ENCODE results near the gene HELZ.
"Not testable (repeated sequence)": the region's sequence is repeated elsewhere in the genome, so short reads cannot be mapped to it uniquely, and the experiment has no call there.

The HELZ gene

DNA sequence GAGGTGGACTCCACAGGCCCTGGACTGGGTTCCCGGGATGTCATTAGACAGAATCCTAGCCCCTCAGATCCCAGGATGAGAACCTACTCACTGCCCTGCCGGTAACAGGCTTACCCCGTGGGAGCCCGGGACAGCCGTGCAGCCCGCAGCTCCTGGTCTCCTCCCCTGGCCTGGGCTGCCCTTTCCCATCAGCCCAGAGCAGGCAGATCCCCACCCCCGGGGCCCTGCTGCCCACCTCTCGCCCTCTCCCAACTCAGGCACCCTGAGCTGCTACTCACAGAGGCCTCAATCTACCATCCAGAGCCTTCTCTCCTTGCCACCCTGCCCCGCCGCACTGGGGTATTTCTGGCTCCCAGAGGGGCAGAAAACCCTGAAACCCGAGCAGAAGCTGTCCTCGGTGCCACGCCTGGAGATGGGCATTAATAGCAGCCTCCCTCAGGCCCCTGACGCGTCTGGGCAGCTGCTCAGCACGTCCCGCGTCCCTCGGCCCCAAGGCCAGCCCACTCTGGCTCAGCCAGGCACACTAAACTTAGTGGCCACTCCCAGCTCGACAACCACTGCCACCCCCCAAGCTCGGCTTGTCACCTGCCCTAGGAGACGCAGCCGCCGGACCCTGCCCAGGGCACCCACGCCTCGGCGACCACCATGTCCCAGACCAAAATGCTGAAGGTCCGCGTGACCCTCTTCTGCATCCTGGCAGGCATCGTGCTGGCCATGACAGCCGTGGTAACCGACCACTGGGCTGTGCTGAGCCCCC, 200.8 kb downstream of the HELZ start, which contains the start of gene CACNG1:
TSS of gene CACNG1 (plus strand) at position 539 of the 757 bp plus-strand sequence. CDS start at position 646, 107 bp downstream.
- no peak for DNase-seq

DNA sequence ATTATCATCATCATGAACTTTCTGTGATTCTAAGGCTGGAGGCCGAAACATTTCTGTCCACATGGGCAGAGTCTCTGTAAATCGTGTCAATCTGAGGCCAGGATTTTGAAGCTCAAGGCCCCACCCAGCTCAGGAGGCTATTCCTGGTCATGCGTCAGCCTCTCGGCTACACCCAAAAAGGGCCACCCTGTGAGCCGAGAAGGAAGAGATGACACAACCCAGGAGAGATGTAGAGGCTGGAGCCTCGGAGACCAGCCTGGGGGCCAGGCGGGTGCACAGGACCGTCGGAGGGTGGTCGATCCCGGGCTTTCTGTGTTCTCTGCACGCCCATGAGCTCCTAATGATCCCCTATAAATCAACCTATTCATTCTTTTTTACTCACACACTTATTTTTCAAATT, 201.7 kb downstream of the HELZ start:
- no peak for DNase-seq

DNA sequence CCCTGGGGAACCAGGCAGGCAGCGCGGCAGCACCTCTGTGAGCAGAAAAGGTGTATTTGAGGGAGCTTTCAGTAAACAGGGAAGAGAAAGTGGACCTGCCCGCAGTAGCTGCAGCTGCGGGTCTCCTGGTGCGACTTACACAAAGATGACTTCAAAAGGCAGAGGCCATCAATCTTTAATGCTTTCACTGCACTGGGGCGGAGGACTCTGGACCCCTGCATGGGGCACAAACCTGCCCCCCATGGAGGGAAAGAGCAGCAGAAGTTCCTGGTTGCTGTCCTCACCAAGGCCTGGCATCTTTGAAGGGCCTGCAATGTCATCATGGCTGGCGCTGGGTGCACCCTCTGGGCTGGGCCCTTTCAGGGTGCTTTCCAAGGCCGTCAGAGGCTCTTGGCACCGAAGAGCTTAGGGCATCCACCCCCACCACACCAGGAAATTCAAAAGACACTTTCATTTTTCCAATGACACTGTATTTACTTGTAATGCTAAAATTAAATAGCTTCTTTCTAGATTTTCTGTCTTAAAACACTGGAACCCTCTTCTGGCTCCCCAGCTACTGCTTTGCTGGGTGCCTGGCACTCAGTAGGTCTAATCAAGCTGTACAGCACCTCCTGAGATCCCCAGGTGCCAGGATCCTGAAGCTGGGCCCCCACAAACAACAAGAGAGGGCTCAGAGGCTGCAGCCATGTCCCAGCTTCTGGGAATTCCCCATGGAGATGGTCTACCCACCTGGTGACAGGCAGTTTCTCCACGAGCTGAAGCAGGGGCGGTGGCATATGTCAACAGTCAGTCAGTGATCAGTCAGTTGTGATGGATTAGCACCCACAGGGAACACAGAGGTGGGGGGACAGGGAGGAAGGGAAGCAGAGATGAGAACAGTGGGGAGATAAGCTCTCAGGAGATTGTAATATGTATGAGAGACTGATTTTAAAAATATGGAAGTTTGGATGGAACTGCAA, 202.8 kb downstream of the HELZ start:
- no peak for DNase-seq

DNA sequence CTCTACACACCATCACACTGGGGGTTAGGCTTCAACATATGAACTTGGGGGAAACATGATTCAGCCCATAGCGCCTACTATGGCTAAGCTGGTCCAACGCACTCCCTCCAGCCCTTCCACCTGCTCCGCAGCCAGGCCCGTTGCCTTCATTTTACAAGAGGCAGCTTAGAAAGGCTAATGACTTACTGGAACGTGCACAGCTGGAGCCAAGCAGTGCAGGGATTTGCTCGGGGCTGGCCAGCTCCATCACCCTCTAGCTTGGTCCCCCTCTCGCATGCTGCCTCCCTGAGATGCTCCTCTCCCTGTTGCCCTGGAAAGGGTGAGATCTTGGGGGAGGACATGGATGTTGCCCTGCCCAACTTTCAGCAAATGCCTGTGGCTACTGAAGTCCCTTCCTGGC, 203.5 kb downstream of the HELZ start:
- DNase-seq = no peak

DNA sequence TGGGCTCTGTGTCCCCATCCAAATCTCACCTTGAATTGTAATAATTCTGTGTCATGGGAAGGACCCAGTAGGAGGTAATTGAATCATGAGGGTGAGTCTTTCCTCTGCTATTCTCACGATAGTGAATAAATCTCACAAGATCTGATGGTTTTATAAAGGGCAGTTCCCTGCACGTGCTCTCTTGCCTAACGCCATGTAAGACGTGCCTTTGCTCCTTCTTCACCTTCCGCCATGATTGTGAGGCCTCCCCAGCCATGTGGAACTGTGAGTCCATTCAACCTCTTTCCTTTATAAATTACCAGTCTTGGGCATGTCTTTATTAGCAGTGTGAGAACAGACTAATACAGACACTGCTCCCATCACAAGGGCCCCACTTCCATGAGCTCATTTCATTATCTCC, 203.9 kb downstream of the HELZ start:
- DNase-seq = not testable (repeated sequence)

DNA sequence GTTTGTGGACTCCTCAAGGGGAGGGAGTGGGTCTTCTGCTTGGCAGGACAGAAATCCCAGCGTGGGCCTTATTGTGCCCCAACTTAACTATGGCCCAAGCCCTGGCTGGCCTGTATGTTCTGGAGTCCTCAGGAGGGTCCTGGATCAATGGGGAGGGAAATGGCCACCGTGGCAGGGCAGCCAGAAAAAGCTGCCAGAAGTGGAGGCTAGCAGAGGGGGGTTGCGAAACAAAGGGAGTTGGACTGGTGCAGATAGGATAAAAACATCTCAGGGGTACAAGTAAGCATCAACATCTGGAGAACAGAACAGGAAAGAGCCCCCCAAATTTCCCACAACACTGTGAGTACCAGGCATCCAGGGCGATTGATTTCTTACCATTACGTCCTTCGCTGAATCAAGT, 204.3 kb downstream of the HELZ start:
- no peak for DNase-seq

DNA sequence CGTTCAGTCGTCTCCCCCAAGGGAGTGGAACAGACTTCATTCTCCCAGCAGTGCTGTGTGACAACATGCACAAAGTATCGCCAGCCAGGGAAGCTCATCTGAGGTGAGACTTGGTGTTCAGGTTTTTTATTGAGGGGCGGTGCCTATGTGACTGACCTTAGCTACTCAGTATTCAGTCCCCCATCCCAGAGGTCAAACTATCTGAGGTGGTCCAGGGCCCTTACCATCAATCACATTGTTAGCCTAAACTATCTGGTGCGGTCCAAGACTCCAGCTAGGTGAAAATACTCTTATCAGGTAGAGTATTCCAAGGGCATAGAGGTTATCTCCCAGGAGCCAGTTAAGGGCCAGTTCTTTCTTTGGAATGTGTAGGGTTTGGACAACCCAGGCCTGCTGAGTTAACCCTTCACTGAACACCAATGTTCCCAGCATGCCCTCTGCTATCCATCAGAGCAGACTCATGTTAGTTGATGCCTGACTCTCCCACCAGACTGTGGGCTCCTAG, 206.1 kb downstream of the HELZ start:
- DNase-seq = no peak

DNA sequence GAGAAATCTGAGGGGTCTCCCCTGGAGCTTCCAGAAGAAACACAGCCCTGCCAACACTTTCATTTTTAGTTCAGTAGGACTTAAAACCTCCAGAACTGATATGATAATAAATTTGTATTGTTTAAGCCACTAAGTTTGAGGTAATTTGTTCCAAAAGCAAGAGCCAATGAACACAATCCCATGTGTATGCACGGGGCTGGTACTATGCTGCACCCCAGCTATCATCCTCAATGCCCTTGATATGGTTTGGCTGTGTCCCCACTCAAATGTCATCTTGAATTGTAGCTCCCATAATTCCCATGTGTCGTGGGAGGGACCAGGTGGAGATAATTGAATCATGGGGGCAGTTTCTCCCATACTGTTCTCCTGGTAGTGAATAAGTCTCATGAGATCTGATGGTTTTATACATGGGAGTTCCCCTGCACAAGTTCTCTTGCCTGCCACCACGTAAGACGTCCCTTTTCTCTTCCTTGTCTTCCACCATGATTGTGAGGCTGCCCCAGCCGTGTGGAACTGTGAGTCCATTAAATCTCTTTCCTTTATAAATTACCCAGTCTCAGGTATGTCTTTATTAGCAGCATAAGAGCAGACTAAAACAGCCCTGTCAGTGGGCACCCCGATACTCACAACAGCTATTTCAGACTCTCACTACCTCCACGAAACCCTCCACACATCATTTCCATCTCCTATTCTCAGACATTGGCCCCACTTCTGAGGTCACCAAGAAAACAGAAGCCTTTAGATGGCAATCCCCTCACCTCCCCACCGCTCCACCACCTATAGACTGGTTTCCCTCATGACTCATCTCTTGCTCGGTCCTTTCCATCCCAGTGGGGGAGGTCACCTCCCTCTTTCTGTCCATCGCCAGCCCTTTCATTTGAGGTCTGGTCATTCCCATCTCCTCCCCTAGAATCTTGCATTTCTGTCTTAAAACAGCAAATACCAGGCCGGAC, 209.6 kb downstream of the HELZ start:
- DNase-seq = no peak

DNA sequence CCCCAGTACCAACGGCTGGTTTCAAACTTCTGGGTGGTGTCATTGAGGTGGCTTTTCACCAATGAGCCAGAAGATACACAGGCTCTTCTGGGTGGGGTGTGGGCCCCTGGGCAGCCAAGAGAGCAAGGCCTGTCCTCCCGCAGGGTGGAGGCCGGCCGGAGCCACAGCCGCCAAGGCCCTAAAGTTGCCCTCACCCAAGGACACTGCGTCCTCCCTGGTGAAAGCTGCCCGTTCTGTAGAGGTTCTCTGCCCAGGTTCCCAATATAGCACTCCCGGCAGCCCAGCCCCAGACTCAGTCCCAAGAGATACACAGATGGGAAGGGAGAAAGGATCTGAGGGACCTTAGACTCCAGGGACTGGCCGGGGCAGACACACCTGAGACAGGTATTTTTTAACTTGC, 211.4 kb downstream of the HELZ start:
- DNase-seq = no peak

DNA sequence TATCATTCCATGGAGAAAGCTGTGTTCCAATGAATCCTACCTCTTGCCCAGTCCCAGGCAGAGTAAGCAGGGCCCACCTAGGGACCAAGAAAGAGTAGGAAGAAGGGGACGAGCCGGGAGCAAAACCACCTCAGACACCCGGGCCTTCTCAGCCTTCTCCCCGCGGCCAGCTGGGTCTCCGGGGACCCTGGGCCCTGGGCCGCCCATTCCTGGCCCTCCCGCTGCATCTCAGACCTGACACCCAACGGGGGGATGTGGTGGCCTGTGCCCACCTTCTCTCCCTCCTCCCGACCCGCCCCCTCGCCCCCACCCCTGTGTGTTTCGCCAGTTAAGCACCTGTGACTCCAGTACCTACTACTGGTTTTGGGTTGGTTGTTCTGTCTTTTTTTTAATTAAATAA, 212.0 kb downstream of the HELZ start:
- no peak for DNase-seq

DNA sequence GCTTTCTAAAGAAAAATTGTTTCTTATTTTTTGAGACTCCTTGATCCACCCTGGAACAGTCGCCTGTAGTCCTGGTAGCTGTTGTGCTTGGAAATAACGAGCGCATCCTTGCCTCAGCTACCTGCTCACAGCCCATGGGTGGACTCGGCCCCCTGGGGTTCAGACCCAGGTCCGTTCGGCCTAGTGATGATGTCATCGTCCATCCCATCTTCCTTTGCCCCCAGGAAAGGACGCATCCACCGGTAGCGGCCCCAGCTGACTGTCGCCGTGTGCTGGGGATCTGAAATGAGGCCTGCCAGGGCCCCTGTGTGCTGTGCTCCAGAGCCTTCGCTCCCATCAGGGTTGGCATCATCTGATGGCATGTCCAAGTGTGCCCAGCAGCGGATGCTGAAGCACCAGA, 212.6 kb downstream of the HELZ start:
- DNase-seq = no peak

DNA sequence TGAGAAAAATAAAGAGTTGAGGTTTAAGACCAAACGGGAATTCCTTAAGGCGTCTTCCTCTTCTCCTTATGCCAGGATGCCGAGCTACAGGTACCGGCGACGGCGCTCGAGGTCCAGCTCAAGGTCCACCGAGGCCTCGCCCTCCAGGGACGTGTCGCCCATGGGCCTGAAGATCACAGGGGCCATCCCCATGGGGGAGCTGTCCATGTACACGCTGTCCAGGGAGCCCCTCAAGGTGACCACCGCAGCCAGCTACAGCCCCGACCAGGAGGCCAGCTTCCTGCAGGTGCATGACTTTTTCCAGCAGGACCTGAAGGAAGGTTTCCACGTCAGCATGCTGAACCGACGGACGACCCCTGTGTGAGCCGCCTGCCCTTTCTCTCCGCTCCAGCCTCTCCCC, 214.4 kb downstream of the HELZ start:
- DNase-seq = no peak

DNA sequence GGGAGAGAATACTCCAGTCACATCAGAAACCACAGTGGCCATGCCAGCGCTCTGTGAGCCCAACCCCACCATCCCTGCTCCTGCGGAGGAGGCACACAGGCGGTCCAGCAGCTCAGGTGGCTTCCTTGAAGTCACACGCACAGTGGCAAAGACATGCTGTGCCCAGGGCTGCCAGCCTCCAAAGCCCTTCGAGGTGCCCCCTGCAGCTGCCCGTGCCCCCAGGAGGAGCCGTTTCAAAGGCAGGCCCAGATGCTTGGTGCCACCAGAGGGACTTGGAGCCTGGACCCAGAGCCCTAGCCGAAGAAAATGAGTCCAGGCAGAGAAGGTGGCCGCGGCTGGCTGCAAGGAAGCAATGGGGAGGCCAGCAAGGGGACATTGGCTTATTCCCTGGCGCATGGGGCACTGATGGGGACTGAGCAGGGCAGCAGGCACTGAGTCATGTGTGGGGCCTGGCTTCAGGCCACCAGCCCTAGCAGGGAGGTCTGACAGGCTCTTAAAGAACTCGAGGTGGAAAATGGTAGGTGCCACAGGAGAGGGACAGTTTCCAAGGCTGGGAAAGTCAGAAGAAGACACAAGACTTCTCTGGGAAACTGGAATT, 217.9 kb downstream of the HELZ start:
- no peak for DNase-seq

DNA sequence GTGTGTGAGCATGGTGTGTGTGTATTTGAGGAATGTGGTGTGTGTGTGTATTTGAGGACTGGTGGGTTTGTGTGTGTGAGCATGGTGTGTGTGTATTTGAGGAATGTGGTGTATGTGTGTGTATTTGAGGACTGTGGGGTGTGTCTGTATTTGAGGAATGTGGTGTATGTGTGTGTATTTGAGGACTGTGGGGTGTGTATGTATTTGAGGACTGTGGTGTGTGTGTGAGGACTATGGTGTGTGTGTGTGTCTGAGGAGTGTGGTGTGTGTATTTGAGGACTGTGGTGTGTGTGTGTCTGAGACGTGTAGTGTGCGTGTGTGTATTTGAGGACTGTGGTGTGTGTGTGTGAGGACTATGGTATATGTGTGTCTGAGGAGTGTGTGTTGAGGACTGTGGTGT, 218.7 kb downstream of the HELZ start:
- no peak for DNase-seq

DNA sequence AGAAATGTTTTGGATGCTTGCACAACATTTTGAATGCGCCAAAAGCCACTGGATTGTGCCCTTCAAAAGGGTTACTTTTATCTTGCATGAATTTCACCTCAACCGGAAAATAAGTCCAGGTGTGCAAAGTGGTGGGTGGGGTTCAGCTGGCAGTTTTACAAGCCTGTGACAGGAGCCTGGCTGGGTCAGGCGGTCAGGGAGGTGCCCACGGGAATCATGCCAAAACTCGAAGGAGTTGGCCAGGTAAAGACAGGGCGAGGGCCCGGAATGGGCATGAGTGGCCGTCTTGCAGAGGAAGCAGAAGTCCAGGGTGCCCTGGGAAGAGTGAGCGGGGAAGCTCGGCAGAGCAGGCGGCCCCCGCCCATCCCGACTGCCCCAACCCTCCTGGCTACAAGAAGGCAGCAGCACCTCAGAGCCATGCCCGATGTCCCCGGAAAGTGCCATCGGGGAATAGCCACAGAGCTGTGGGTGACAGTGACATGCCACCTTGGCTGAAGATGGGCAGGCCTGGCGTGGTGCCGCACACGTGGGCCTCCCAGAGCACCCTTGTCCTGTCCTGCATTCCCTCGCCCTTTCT, 219.7 kb downstream of the HELZ start:
- DNase-seq = no peak

DNA sequence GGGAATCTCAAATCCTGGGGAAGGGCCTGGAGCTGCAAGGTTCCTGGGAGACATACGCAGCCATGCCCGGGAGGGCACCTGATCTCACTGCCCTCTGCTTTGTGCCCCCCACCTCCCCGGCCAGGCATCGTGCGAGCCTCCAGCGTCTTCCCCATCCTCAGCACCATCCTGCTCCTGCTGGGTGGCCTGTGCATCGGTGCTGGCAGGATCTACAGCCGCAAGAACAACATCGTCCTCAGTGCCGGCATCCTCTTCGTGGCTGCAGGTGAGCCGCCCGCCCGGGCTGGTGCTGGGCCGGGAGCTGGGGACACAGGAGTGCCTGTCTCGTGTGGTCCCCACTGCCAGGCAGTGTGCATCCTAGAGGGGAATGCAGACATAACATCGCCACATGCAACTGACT, 220.3 kb downstream of the HELZ start:
- DNase-seq = no peak

DNA sequence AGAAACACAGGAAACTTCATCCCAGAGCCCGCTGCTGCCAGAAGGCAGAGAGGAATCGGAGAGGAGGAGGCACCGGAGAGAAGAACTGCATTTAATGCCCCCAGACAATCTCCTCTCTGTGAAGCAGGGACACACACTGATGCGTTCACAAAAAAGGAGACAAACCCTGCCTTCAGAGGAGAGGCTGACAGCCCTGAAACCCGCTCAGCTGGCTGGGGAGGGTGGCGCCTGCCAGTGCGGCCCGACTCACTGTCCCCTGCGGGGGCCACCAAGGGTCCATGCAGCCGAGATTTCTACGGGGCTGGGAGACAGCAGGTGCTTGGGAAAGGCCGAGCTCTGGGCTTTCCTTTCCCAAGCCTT, 222.6 kb downstream of the HELZ start:
- DNase-seq = no peak

DNA sequence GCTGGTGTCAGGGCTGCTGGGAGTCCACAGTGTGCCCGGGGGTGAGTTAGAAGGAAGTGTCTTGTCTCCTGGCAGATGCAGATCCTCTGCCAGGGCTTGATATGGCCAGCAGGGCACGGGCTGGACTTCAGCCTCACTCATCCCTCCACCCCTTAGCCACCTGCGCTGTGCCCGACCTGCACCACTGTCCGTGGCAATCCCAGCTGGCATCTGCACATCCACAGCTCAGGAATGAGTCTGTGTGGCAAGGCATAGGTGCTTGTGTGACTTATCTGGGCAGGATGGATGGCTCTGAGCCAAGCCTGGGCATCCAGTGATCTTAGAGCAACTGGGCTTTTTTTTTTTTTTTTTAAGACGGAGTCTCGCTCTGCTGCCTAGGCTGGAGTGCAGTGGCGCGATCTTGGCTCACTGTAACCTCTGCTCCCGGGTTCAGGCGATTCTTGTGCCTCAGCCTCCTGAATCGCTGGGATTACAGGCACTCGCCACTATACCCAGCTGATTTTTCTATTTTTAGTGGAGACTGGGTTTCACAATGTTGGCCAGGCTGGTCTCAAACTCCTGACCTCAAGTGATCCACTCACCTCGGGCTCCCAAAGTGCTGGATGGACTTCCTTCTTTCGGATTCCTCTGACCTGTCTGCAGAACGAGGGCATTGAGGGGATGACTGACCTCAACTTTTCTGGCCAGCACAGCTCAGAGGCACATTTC, 223.1 kb downstream of the HELZ start:
- DNase-seq = no peak

DNA sequence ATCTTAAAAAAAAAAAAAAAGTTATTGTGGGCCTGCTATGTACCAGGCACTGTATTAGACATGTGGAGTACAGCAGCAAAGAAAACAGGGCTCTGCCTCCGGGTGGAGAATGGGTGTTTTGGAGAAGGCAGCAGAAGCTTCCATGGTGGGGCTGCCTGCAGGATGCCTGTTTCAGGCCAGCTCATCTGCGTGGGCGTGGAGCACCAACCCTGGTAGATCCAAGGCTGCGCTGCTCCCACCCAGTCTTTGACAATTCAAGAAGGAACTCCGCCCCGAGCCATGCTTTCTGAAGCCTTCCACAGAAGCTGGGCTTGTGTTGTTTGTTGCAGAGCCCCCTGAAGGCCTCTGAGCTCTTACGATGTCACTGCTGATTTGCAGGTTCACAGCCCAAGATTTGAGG, 223.8 kb downstream of the HELZ start:
- no peak for DNase-seq
